Tibial nerve (tissue), 4 donors: Measurements from ENCODE around the gene GPRASP1. TPM values are rescaled to one million over a fixed set of nuclear protein-coding genes. Genes with fewer than 3 reads are reported as not detected.
A peak's percentile ranks its signal among the peaks of the same experiment; 100 is the strongest.
"Not testable (repeated sequence)": the region's sequence is repeated elsewhere in the genome, so short reads cannot be mapped to it uniquely, and the experiment has no call there.

Experiments
- DNase-seq, 2 donors: peaks; one replicate each; pipeline ENCODE4 v3.0.0-alpha.2; 2019; ENCODE audit warnings: low spot score in 2 of 2
- H3K27ac ChIP-seq, 4 donors: fragments of 200-600 bp; sonication (generic) in 3 of 4; one replicate each; pipeline ENCODE4 v1.5.1; 2017 to 2019; ENCODE audit warnings: mild to moderate bottlenecking in 1 of 4
- H3K27me3 ChIP-seq, 2 donors: fragments of 200-600 bp; sonication (generic) in 1 of 2; one replicate each; pipeline versions ENCODE4 v1.5.1 to v1.6.0; 2017 to 2019
- H3K36me3 ChIP-seq, 3 donors: fragments of 200-600 bp; sonication (generic); one replicate each; pipeline ENCODE4 v1.5.1; 2018 to 2019
- H3K4me1 ChIP-seq, 4 donors: fragments of 200-600 bp; sonication (generic) in 3 of 4; one replicate each; pipeline ENCODE4 v1.5.1; 2017 to 2019
- H3K4me3 ChIP-seq, 4 donors: fragments of 200-600 bp; sonication (generic) in 3 of 4; one replicate each; pipeline ENCODE4 v1.5.1; 2017 to 2019; ENCODE audit warnings: mild to moderate bottlenecking in 1 of 4, moderate library complexity in 1 of 4
- H3K9me3 ChIP-seq, 4 donors: fragments of 200-600 bp; sonication (generic) in 3 of 4; one replicate each; pipeline ENCODE4 v1.5.1; 2017 to 2019
- CTCF ChIP-seq, 5 experiments: fragments of 200-600 bp in 3 of 5; fragments of 450-650 bp in 2 of 5; sonication (generic) in 3 of 5; IDR thresholded peaks; one replicate each; pipeline ENCODE4 v1.5.1; 2016 to 2019; ENCODE audit warnings: antibody characterized with exemption in 5 of 5, mild to moderate bottlenecking in 3 of 5, moderate library complexity in 2 of 5
- EP300 ChIP-seq, 2 donors: sonication (generic); formaldehyde crosslinking; IDR thresholded peaks; one replicate each; pipeline ENCODE4 v1.6.1; 2017; ENCODE audit warnings: antibody characterized with exemption in 2 of 2, mild to moderate bottlenecking in 1 of 2
- POLR2A ChIP-seq, 2 donors: fragments of 450-650 bp; IDR thresholded peaks; one replicate each; pipeline ENCODE4 v1.6.1; 2017; ENCODE audit warnings: antibody characterized with exemption in 2 of 2, mild to moderate bottlenecking in 2 of 2, moderate library complexity in 2 of 2
- WGBS, 2 donors: methylation state at CpG; one replicate each; pipeline ENCODE4 v1.1.5; 2018; 5-methylcytosine and 5-hydroxymethylcytosine counted together
- total RNA-seq, 4 donors: library from RNA; depleted of rRNA; stranded (reverse); fragments of >200 nt; gene quantifications; one replicate each; pipeline ENCODE4 v1.1.0, GENCODE V29; 2016

Gene GPRASP1
- total RNA-seq, 4 donors from 2014 or later: 10.5 to 21.2 (median 15.7) TPM

- Histone ChIP-seq H3K27me3 (no peaks in the 10 kb centered on the region), H3K4me3 (no peak overlapping the region), H3K36me3 (peaks cover 0 to under 1% (median 0%) of the 10 kb centered on the region in 3 donors), H3K4me1 (peaks cover 0 to 13% (median 0%) of the 10 kb centered on the region in 4 donors), H3K27ac (peak overlapping the region in 1 of 4 donors; percentile 5), H3K9me3 (no peaks in the 10 kb centered on the region)
- 52 to 68% methylated on average over 2 of the region's 2 CpGs for WGBS, 2 donors
- TF ChIP-seq EP300 (IDR thresholded peaks at IDR 0.05) (no peak), POLR2A (IDR thresholded peaks at IDR 0.05) (no peak), CTCF (IDR thresholded peaks at IDR 0.05) (no peak)
- no peak for DNase-seq
Observed at GRCh38 chrX:102658556-102658955, 7.3 kb downstream of the GPRASP1 start.

GRCh38 chrX:102659790-102660757 is 8.8 kb downstream of the GPRASP1 start:
- TF ChIP-seq CTCF (IDR thresholded peaks at IDR 0.05) (peak in 1 of 5 experiments; percentile 31), POLR2A (IDR thresholded peaks at IDR 0.05) (peak; percentile 20 to 67), EP300 (IDR thresholded peaks at IDR 0.05) (peak; percentile 31 to 82)
- Histone ChIP-seq H3K9me3 (no peaks in the 10 kb centered on the region), H3K36me3 (peaks cover 0 to 5% (median 0%) of the 10 kb centered on the region in 3 donors), H3K4me1 (peaks cover 0 to 13% (median 0%) of the 10 kb centered on the region in 4 donors), H3K4me3 (peak overlapping the region; percentile 23 to 55 (median 39)), H3K27ac (peak overlapping the region in 3 of 4 donors; percentile 74 to 82 (median 74)), H3K27me3 (no peaks in the 10 kb centered on the region)
- WGBS, 2 donors: 9 to 35% methylated on average over 23 to 26 of the region's 27 CpGs
- peak; percentile 82 to 92 for DNase-seq

GRCh38 chrX:102663820-102664219 is 12.5 kb downstream of the GPRASP1 start:
- DNase-seq, H3K9me3 ChIP-seq, H3K4me1 ChIP-seq, H3K4me3 ChIP-seq, H3K27me3 ChIP-seq, H3K36me3 ChIP-seq, H3K27ac ChIP-seq: not testable (repeated sequence)
- 95 to 96% methylated on average over 4 of the region's 4 CpGs for WGBS, 2 donors

- not testable (repeated sequence) for DNase-seq, H3K27ac ChIP-seq, H3K4me1 ChIP-seq, H3K4me3 ChIP-seq, H3K27me3 ChIP-seq, H3K9me3 ChIP-seq
- 80 to 100% methylated on average over 1 of the region's 1 CpG for WGBS, 2 donors
- peaks cover 0 to 18% (median 0%) of the 10 kb centered on the region in 3 donors for H3K36me3 ChIP-seq
Observed at GRCh38 chrX:102667034-102667433, 15.8 kb downstream of the GPRASP1 start.

- H3K27me3 ChIP-seq: no peaks in the 10 kb centered on the region
- WGBS, 2 donors: 86% methylated on average over 4 of the region's 4 CpGs; no CpG with 5 or more reads in 1 of the 2 donors
- peaks cover 0 to 13% (median 0%) of the 10 kb centered on the region in 3 donors for H3K36me3 ChIP-seq
- TF ChIP-seq POLR2A (IDR thresholded peaks at IDR 0.05) (no peak), CTCF (IDR thresholded peaks at IDR 0.05) (no peak), EP300 (IDR thresholded peaks at IDR 0.05) (no peak)
- no peak overlapping the region for H3K4me3 ChIP-seq
- peaks cover 0 to 8% (median 0%) of the 10 kb centered on the region in 4 donors for H3K9me3 ChIP-seq
- H3K27ac ChIP-seq: no peak overlapping the region
- no peak for DNase-seq
- no peaks in the 10 kb centered on the region for H3K4me1 ChIP-seq
Observed at GRCh38 chrX:102669526-102669925, 18.2 kb downstream of the GPRASP1 start.

- Histone ChIP-seq H3K4me3 (no peak overlapping the region), H3K4me1 (no peaks in the 10 kb centered on the region), H3K27ac (no peak overlapping the region), H3K36me3 (peaks cover 0 to 13% (median 0%) of the 10 kb centered on the region in 3 donors), H3K9me3 (no peaks in the 10 kb centered on the region), H3K27me3 (no peaks in the 10 kb centered on the region)
- DNase-seq: no peak
- 25 to 26% methylated on average over 3 of the region's 3 CpGs for WGBS, 2 donors
- TF ChIP-seq EP300 (IDR thresholded peaks at IDR 0.05): no peak
Observed at GRCh38 chrX:102672856-102673255, 21.6 kb downstream of the GPRASP1 start.

GRCh38 chrX:102677479-102677878 is 26.2 kb downstream of the GPRASP1 start:
- DNase-seq, H3K36me3 ChIP-seq, H3K27me3 ChIP-seq, H3K4me1 ChIP-seq, H3K4me3 ChIP-seq, H3K27ac ChIP-seq: not testable (repeated sequence)
- peaks cover 0 to 21% (median 9%) of the 10 kb centered on the region in 4 donors for H3K9me3 ChIP-seq
- WGBS, 2 donors: 79 to 100% methylated on average over 1 of the region's 1 CpG
